ENCODE measurements around the gene NRP1.
"Not testable (repeated sequence)": the region's sequence is repeated elsewhere in the genome, so short reads cannot be mapped to it uniquely, and the experiment has no call there.

The NRP1 gene

GRCh38 chr10:33142295-33142694 lies 192.2 kb downstream of the NRP1 start:
- DNase-seq = no peak

DNA sequence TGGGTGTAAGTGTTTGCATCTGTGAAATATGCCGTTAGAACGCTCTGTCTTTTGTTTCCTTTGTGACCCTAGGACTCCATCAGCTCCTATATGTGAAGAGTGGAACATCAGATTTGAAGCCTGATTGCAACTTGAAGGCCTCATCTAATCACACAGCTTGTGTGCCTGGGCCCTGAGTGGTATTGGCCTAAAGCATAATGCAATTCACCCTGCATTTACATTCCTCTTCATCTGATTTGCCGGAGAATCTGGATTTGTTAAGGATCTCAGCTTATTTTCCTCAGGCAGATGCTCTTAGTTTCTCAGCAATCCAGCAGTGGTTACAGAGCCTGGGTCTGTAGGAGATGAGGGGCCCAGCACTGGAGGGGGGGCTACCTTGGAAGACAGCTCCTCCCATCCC lies 193.2 kb downstream of the NRP1 start:
- no peak for DNase-seq

- no peak for DNase-seq
Observed at GRCh38 chr10:33139181-33139646, 195.3 kb downstream of the NRP1 start.

DNA sequence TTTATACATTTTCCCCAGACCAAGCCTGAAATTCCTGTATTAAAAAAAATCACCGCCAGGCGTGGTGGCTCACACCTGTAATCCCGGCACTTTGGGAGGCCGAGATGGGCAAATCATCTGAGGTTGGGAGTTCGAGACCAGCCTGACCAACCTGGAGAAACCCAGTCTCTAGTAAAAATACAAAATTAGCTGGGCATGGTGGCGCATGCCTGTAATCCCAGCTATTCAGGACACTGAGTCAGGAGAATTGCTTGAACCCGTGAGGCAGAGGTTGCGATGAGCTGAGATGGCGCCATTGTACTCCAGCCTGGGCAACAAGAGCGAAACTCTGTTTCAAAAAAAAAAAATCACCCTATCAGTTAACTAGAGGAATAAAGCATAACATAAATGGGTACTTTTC lies 195.8 kb downstream of the NRP1 start:
- DNase-seq = not testable (repeated sequence)

DNA sequence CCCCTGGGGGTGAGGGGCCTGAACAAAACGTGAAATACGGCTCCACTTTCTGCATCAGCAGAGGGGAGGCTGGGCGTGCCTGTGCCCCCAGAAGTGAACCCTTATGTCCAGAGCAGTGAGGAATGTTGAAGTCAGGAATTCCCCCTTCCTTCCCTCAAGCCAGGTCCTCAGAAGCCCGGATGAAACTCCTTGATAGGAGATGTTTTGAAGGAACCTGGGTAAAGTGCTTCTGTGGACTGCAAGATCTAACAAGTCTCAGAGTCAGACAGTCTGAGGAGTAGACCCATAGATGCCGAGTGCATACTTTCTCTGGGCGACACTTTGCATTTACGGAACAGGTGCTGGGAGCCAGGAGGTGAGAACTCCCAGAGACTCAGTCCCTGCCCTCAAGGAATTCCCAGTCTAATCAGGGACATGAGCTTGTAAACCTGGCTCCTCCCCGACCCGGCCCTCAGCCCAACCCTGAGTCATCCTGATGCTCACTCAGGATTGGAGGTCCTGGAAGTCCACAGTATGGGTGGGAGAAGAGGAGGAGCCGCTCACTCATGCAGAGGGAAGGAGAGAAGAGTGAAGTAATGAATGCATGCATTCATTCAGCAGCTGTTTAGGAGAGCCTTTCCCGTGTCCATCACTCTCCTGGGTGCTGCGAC lies 197.0 kb downstream of the NRP1 start:
- DNase-seq = no peak

- peak; percentile 80 for DNase-seq
Observed at GRCh38 chr10:33136781-33137180, 197.7 kb downstream of the NRP1 start.

DNA sequence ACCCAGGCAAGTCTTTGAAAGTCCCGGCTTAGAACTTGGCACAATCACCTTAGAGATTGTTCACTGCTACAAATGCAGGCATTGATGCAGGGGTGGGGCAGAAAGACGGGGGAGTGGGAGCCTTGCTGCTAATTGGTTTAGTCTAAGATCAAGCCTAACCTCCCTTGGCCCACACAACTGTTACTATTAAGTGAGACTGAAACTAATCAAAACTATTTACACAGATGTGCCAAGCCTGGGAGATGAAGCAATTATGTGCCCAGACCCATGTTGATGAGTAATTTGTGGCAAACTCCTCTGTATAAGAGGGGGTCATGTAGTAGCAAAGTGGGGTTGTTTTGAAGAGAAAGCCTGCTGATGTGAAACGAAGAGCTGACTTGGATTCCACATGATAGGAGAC lies 198.2 kb downstream of the NRP1 start:
- DNase-seq = peak; percentile 71

DNA sequence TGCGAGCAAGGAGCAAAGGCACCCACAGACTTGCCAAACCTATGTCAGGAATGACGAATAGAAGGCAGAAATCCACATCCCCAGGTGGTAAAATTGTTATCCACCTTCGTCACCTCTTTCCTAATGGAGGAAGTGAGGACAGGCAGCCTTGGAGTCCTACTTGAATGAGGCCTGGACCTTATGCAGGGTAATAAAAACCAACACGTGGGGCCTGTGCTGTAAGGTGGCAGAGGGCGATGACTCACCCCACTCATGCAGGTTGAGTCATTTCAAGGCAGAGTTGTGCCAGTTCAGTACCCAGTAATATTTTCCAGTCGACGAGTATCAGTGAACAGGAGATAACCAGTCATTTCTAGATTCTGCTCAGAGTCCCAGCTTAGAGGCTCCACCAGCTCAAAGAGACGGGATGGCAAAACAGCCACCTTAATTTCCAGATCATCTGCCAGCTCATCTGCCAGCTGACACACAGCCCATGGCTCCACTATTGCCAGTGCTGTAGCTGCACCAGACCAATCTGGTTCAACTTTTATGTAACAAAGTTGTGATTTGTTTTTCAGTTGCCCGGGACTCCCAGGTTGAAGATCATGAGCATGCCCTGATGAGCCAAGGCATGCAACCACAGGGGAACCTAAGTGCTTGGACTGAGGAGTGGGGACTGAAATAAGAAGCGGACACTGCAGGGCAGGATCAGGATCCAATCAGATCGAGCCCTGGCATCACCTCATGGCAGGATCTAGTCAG lies 200.3 kb downstream of the NRP1 start:
- DNase-seq = peak; percentile 90

DNA sequence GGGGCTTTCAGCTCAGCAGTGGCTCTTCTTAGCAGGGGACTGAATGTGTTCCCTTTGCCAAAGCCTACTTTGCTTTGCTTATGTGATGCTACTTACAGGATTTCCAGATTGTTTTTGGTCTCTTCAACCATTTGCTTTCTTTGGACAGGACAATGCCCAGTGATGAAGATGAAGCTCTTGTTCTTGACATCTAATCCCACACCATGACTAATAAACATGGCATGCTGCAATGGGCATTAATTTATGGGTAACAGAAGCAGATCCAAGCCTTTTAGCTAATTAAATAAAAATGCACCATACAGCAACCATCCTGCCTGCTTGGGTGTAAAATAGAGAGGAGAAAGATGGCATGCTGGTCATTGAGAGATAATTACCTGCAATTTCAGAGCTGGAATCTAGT lies 200.9 kb downstream of the NRP1 start:
- DNase-seq = peak; percentile 29

DNA sequence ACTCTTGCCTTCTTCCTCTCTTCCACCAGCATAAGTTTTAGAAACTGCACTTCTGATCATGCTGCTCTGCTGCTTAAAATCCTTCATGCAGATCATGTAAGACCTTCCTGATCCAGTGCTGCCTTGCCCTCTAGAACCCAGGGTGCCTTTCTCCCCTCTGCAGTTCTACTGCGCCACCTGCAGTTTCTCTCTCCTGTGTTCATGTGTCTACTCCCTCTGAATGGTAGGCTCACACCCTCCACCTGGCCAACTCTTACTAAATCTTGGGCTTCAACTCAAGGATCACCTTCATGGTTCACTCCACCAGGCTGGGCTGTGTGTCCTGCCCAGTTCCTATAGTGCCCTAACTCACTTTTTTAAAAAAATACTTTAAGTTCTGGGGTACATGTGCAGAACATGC lies 201.8 kb downstream of the NRP1 start:
- no peak for DNase-seq

DNA sequence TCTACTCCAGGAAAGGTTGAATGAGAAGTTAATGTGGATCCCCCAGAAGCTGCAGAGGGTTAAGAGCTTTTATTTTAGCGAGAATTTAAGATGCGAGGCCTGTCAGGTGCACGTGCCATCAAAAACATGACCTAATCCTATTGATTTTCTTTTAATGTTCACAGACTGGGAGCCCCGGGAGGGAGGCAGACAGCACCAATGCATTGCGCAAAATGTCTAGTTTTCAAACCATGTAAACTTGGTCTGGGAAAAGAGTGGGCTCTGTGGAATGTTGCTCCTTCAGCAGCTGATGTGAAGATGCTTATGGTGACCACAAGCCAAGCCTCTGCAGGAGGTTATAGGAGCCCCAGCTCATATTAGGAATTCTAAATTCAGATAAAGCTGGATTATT lies 204.5 kb downstream of the NRP1 start:
- peak; percentile 68 for DNase-seq

- peak; percentile 98 for DNase-seq
Observed at GRCh38 chr10:33129141-33129995, 205.1 kb downstream of the NRP1 start.

- no peak for DNase-seq
Observed at GRCh38 chr10:33127622-33128021, 206.8 kb downstream of the NRP1 start.

All from HCEC 1CT (cell line).